ENCODE results near the gene TMPRSS7. TPM values are rescaled to one million over a fixed set of nuclear protein-coding genes. Genes with fewer than 3 reads are reported as not detected.
A peak's percentile ranks its signal among the peaks of the same experiment; 100 is the strongest.

The TMPRSS7 gene
- total RNA-seq, 4 donors from 2014 or later = not detected

GRCh38 chr3:112097378-112097777 lies 62.8 kb downstream of the TMPRSS7 start:
- no peaks in the 10 kb centered on the region for H3K27me3 ChIP-seq
- peaks cover 0 to 5% (median 0%) of the 10 kb centered on the region in 4 donors for H3K4me1 ChIP-seq
- TF ChIP-seq POLR2A (IDR thresholded peaks at IDR 0.05) = no peak
- TF ChIP-seq, protein P1, sequence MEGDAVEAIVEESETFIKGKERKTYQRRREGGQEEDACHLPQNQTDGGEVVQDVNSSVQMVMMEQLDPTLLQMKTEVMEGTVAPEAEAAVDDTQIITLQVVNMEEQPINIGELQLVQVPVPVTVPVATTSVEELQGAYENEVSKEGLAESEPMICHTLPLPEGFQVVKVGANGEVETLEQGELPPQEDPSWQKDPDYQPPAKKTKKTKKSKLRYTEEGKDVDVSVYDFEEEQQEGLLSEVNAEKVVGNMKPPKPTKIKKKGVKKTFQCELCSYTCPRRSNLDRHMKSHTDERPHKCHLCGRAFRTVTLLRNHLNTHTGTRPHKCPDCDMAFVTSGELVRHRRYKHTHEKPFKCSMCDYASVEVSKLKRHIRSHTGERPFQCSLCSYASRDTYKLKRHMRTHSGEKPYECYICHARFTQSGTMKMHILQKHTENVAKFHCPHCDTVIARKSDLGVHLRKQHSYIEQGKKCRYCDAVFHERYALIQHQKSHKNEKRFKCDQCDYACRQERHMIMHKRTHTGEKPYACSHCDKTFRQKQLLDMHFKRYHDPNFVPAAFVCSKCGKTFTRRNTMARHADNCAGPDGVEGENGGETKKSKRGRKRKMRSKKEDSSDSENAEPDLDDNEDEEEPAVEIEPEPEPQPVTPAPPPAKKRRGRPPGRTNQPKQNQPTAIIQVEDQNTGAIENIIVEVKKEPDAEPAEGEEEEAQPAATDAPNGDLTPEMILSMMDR (IDR thresholded peaks at IDR 0.05) = no peak
- no peaks in the 10 kb centered on the region for H3K36me3 ChIP-seq
- peak in 1 of 3 donors; percentile 72 for DNase-seq
- no peak overlapping the region for H3K4me3 ChIP-seq
- H3K9me3 ChIP-seq = no peaks in the 10 kb centered on the region
- no peak overlapping the region for H3K27ac ChIP-seq

GRCh38 chr3:112101916-112102315 lies 67.4 kb downstream of the TMPRSS7 start:
- H3K36me3 ChIP-seq = peaks cover 0 to 2% (median 0%) of the 10 kb centered on the region in 3 donors
- no peak overlapping the region for H3K27ac ChIP-seq
- H3K4me1 ChIP-seq = no peaks in the 10 kb centered on the region
- H3K4me3 ChIP-seq = no peak overlapping the region
- no peak for TF ChIP-seq POLR2A (IDR thresholded peaks at IDR 0.05)
- TF ChIP-seq, protein P1 (IDR thresholded peaks at IDR 0.05) = no peak
- DNase-seq = no peak
- no peaks in the 10 kb centered on the region for H3K9me3 ChIP-seq
- no peaks in the 10 kb centered on the region for H3K27me3 ChIP-seq

- H3K36me3 ChIP-seq = peaks cover 0 to 2% (median 0%) of the 10 kb centered on the region in 3 donors
- TF ChIP-seq, protein P1 (IDR thresholded peaks at IDR 0.05) = no peak
- no peak for TF ChIP-seq POLR2A (IDR thresholded peaks at IDR 0.05)
- no peaks in the 10 kb centered on the region for H3K27me3 ChIP-seq
- no peaks in the 10 kb centered on the region for H3K4me1 ChIP-seq
- DNase-seq = no peak
- no peak overlapping the region for H3K4me3 ChIP-seq
- H3K9me3 ChIP-seq = no peaks in the 10 kb centered on the region
- H3K27ac ChIP-seq = no peak overlapping the region
Observed at GRCh38 chr3:112104774-112105173, 70.2 kb downstream of the TMPRSS7 start.

- Histone ChIP-seq H3K27me3 (no peaks in the 10 kb centered on the region), H3K9me3 (no peaks in the 10 kb centered on the region), H3K36me3 (peaks cover 0 to 10% (median 0%) of the 10 kb centered on the region in 3 donors), H3K4me1 (no peaks in the 10 kb centered on the region), H3K27ac (no peak overlapping the region), H3K4me3 (no peak overlapping the region)
- DNase-seq = no peak
- TF ChIP-seq POLR2A (IDR thresholded peaks at IDR 0.05) = no peak
- TF ChIP-seq, protein P1 (IDR thresholded peaks at IDR 0.05) = no peak
Observed at GRCh38 chr3:112109322-112109721, 74.8 kb downstream of the TMPRSS7 start.

- DNase-seq = peak in 2 of 3 donors; percentile 63 to 85
- Histone ChIP-seq H3K9me3 (no peaks in the 10 kb centered on the region), H3K27me3 (no peaks in the 10 kb centered on the region), H3K27ac (no peak overlapping the region), H3K36me3 (peaks cover 0 to 8% (median 0%) of the 10 kb centered on the region in 3 donors), H3K4me1 (no peaks in the 10 kb centered on the region), H3K4me3 (no peak overlapping the region)
- no peak for TF ChIP-seq POLR2A (IDR thresholded peaks at IDR 0.05)
- TF ChIP-seq, protein P1 (IDR thresholded peaks at IDR 0.05) = peak; percentile 46 to 73 (median 70)
Observed at GRCh38 chr3:112111785-112112402, 77.4 kb downstream of the TMPRSS7 start.

Measured in Peyer's patch (tissue), 4 donors.